ENCODE data around the gene TIMM21. TPM values are rescaled to one million over a fixed set of nuclear protein-coding genes. Genes with fewer than 3 reads are reported as not detected.
A peak's percentile ranks its signal among the peaks of the same experiment; 100 is the strongest.

TIMM21 gene
- total RNA-seq, 1 experiment from 2014 or later, result 46.0 TPM

DNA sequence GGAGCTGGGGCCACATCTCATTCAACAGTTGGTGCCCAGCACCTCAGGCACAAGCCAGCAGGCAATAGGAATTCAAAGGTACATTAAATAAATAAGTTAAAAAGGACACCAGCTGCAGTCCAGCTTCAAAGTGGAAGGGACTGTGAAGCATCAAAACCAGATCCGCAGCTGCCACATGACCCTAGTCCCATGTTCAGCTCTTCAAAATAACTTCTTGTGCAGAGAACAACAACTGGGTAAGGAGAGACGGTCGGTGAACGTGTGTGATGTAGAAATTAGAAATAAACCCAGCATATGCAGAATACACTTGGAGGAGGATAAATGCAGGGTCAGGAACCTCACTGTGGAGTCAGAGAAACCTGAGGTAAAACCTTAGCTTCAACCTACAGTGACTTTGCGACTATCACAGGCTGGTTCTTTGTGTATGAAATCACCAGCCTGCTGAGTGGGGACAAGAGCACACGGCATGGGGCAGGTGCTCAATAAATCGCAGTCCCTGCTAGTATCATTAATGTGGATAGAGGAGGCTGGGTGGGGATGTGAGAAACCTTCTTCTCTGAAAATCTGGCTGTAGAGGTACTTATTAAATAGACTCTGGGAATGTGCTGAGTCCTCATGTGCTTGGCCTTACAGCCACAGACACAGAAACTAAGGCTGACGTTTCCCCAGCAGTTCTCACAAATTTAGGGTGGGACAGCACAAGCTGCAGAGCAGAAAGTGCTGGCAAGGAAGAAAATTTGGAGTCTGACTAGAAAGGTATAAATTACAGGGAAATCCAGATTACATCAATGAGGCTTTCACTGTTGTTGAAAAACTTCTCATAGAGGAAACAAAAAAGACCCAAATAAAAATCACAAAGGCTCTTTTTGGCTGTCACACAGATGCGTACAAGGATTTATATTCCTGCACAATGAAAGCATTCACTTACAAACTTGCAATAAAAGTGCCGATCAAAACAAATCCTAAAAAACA lies 21.4 kb upstream of the TIMM21 start:
- H2AFZ ChIP-seq (ENCODE audit: low read length), result no peak overlapping the region
- no peak overlapping the region for H2BK5ac ChIP-seq (ENCODE audit: insufficient read length, low read length)
- H3K18ac ChIP-seq (ENCODE audit: insufficient read length, low read depth, low read length), result no peak overlapping the region
- no peaks in the 10 kb centered on the region for H4K20me1 ChIP-seq (ENCODE audit: control insufficient read depth, insufficient read depth, insufficient read length)
- H4K5ac ChIP-seq (ENCODE audit: insufficient read length, low read depth, low read length), result no peak overlapping the region
- Mint-ChIP-seq H3K9me3 (no peaks in the 10 kb centered on the region), H3K27me3 (ENCODE audit: low read depth) (peaks cover 8% of the 10 kb centered on the region), H3K36me3 (ENCODE audit: insufficient read depth in 1 of 3, low read depth in 3 of 3) (no peaks in the 10 kb centered on the region), H3K4me1 (peaks cover 30 to 35% of the 10 kb centered on the region in 2 experiments), H3K27ac (no peak overlapping the region), H3K4me3 (peak overlapping the region in 1 of 2 experiments; percentile 1; a peak in 1 of 5 replicates)
- no peak overlapping the region for H3K56ac ChIP-seq (ENCODE audit: insufficient read length, low read depth, low read length)
- no peak overlapping the region for H3K4ac ChIP-seq (ENCODE audit: low read depth, low read length)
- H4K91ac ChIP-seq (ENCODE audit: insufficient read length, low read depth, low read length), result no peak overlapping the region
- H2AK5ac ChIP-seq (ENCODE audit: insufficient read length, low read length), result no peak overlapping the region
- no peak overlapping the region for H3K9ac ChIP-seq (ENCODE audit: extremely low read depth, insufficient read length, low read length)
- no peak for DNase-seq
- peaks cover 2% of the 10 kb centered on the region for H3K23me2 ChIP-seq (ENCODE audit: insufficient read length, low read depth, low read length, poor library complexity, severe bottlenecking)
- no peak overlapping the region for H3K14ac ChIP-seq (ENCODE audit: insufficient read depth, low read length)
- H3K79me1 ChIP-seq (ENCODE audit: insufficient read depth, low read depth, low read length, poor library complexity, severe bottlenecking), result no peaks in the 10 kb centered on the region
- no peaks in the 10 kb centered on the region for H3K27me3 ChIP-seq (ENCODE audit: insufficient read depth, low read length)
- H2BK12ac ChIP-seq (ENCODE audit: insufficient read length, low read depth, low read length), result no peak overlapping the region
- no peaks in the 10 kb centered on the region; the same call in 1 of the 2 replicates for H3K4me1 ChIP-seq (ENCODE audit: insufficient read depth, low read length)
- no peak overlapping the region for H3K27ac ChIP-seq (ENCODE audit: insufficient read length, low read depth, low read length)
- H3K9me3 ChIP-seq (ENCODE audit: control insufficient read depth, low read depth, low read length), result no peaks in the 10 kb centered on the region
- TF ChIP-seq, protein P1, sequence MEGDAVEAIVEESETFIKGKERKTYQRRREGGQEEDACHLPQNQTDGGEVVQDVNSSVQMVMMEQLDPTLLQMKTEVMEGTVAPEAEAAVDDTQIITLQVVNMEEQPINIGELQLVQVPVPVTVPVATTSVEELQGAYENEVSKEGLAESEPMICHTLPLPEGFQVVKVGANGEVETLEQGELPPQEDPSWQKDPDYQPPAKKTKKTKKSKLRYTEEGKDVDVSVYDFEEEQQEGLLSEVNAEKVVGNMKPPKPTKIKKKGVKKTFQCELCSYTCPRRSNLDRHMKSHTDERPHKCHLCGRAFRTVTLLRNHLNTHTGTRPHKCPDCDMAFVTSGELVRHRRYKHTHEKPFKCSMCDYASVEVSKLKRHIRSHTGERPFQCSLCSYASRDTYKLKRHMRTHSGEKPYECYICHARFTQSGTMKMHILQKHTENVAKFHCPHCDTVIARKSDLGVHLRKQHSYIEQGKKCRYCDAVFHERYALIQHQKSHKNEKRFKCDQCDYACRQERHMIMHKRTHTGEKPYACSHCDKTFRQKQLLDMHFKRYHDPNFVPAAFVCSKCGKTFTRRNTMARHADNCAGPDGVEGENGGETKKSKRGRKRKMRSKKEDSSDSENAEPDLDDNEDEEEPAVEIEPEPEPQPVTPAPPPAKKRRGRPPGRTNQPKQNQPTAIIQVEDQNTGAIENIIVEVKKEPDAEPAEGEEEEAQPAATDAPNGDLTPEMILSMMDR (conservative IDR thresholded peaks at IDR 0.05), result no peak
- no peak overlapping the region for H2BK20ac ChIP-seq (ENCODE audit: low read depth, low read length, poor library complexity, severe bottlenecking)
- H3K79me2 ChIP-seq (ENCODE audit: insufficient read depth, low read length), result no peaks in the 10 kb centered on the region
- H2BK120ac ChIP-seq (ENCODE audit: low read depth, low read length, poor library complexity, severe bottlenecking), result no peak overlapping the region
- no peak overlapping the region for H3K23ac ChIP-seq (ENCODE audit: insufficient read length, low read depth, low read length)
- H2BK15ac ChIP-seq (ENCODE audit: low read depth, low read length), result no peak overlapping the region
- WGBS (ENCODE audit: extremely low coverage, insufficient read length, low lambda C conversion rate), result no CpG with 5 or more reads among the region's 10 CpGs
- no peak overlapping the region for H3T11ph ChIP-seq (ENCODE audit: low read length)
- no peak overlapping the region for H4K8ac ChIP-seq (replicated peaks; ENCODE audit: insufficient read length, low read depth, low read length)
- H3K4me2 ChIP-seq (ENCODE audit: insufficient read depth, insufficient read length, low read length), result no peak overlapping the region
